NK-92 treated with Interleukin-12 subunit alpha and Interleukin-12 subunit beta, amount 100 ng/mL, for 24 hours (cell line): Measurements from ENCODE around the gene TPPP.
"Not testable (repeated sequence)": the region's sequence is repeated elsewhere in the genome, so short reads cannot be mapped to it uniquely, and the experiment has no call there.

Source experiments
- DNase-seq: peaks from one replicate; lab custom pipeline; 2025; lab: John Stamatoyannopoulos, UW

TPPP gene

DNA sequence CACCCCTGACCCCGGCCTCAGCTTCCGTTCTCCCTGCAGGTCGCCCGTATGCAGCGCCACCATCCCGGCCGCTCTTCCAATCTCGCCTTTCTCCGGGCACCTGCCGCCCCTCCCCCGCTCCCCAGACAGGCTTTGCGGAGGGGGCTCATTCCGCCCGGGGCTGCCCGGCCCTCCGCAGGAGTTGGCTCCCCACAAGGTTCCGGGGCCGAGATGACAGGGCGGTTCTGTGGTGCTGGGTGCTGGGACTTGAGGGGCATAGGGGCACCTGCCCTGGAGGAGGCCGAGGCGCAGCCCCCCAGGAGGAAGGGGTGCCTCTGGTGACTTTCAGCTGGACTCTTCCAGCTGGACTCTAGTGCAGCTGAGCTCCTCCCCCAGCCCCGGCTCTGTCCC lies 885 bp upstream of the TPPP start:
- not testable (repeated sequence) for DNase-seq

- DNase-seq: not testable (repeated sequence)
Observed at GRCh38 chr5:692529-693041, 567 bp downstream of the TPPP start.

GRCh38 chr5:691817-692528 lies 1.2 kb downstream of the TPPP start:
- no peak for DNase-seq

GRCh38 chr5:691049-691448 lies 2.1 kb downstream of the TPPP start:
- not testable (repeated sequence) for DNase-seq

DNA sequence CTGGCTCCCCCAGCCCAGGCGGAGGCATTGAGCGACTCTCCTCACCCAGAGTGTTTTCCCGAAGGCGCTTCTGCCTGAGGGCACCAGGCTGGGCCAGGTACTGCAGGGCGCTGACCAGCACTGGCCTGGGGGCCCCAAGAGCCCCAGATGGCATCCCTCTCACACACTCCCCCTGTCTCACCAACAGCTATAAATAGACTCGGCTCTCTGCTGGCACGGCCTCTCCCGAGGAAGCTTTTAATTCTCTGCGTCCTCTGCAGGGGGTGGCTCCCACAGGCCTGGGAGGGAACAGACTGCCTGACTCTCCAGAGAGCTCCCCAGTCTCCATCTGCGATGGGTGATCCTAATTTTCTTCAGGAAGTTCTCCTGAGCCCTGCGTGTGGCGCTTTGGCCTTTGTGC lies 2.9 kb downstream of the TPPP start:
- DNase-seq: not testable (repeated sequence)

DNA sequence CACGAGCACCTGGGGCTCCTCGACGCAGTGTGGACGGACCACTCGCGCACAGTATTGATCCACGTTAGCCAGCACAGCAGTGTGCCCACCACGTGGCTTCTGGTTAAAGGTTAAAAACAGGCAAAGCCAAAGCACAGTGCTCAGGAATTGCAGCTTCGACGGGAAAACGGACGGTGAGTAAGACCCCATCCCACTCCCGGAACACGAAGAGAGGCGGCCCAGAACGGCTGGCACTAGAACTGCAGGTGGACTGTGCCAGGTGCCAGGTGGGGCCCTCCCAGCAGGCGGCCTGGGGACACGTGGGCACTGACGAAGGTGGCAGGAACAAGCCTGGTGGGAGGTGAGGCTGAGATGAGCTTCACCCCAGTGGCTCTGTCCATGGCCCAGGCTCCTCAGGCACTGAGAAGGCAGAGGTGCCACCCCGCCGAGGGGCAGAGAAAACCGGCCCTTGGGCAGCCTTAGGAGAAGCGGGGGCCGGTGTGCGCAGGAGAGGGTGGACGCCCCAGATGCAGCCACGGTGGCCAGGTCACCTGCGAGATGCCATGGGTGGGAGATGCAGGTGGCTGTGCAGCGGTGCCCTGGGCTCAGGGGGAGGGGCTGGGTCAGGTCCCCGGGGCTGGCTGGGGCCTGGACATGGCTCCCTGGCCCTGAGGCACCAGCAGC lies 4.7 kb downstream of the TPPP start:
- not testable (repeated sequence) for DNase-seq

- not testable (repeated sequence) for DNase-seq
Observed at GRCh38 chr5:686936-687335, 6.2 kb downstream of the TPPP start.

DNA sequence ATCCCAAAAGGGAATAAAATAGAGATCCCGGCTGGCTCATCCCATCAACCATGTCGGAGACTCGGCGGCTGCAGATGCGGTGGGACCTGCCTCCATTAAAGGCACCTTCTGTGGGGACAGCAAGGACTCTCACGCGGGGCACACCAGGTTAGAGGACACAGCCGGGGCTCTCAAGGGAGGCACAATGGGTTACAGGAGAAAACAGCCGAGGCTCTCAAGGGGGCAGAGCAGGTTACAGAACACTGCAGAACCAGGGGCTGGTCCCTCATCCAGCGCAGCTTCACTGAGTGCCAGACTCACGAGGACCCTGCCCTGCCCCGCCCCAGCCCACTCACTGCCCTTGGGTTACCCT lies 7.0 kb downstream of the TPPP start:
- DNase-seq: not testable (repeated sequence)

DNA sequence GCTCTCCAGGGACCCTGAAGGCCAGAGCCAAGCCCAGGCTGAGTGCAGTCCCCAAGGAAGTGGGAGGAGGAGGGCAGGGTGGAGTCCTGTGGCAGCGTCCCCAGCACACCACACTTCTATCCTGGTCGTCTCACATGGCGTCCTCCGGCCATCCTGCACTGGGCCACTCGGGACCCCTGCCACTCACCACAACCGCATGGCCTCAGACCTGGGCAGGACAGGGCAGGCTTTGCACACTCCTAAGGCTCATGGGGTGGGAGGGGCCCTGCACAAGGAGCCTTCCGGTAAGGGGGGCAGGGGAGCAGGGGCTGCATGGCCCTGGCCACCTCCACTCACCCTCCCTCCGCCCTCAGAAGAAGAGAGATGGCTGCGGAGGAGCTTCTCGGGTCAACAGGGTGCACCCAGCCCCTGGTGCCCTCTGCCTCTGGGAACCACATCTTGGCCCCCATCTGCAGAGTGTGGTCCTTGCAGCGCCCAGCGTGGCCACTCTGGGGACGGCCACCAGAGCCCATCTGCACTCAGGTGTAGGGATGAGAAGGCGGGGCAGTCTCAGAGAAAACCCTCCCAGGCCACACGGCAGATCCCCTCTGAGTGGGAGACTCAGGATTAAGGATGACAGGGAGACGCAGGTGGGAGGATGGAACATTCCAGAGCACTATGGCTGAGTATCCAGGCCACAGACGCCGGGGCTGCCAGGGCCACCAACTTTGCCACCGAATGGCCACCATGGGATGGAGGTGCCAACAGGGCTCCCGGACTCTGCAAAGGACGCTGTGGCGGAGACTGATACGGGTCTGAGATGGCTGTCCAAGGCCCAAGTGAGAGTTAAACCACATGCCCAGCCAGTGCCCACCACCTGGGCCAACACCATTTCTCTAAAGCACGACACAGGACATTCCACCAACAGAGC lies 7.6 kb downstream of the TPPP start:
- DNase-seq: no peak

DNA sequence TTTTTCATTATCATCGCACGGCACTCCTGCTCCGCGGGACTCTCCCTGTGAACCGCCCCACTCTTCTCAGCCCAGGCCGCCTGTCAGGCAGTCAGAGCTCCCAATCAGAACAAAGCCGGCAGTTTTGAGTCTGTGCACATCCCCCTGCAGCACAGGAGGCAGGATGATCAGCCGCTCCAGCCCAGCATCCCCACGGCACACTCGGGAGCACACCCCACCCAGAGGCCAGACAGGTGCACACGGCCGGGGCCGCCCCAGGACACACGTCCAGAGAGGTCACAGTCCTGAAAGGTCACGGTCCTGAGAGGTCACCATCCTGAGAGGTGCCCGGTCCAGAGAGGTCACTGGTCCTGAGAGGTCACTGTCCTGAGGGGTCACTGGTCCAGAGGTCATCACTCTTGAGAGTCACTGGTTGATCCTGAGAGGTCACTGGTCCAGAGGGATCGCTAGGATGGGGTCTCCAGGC lies 8.4 kb downstream of the TPPP start:
- no peak for DNase-seq

DNA sequence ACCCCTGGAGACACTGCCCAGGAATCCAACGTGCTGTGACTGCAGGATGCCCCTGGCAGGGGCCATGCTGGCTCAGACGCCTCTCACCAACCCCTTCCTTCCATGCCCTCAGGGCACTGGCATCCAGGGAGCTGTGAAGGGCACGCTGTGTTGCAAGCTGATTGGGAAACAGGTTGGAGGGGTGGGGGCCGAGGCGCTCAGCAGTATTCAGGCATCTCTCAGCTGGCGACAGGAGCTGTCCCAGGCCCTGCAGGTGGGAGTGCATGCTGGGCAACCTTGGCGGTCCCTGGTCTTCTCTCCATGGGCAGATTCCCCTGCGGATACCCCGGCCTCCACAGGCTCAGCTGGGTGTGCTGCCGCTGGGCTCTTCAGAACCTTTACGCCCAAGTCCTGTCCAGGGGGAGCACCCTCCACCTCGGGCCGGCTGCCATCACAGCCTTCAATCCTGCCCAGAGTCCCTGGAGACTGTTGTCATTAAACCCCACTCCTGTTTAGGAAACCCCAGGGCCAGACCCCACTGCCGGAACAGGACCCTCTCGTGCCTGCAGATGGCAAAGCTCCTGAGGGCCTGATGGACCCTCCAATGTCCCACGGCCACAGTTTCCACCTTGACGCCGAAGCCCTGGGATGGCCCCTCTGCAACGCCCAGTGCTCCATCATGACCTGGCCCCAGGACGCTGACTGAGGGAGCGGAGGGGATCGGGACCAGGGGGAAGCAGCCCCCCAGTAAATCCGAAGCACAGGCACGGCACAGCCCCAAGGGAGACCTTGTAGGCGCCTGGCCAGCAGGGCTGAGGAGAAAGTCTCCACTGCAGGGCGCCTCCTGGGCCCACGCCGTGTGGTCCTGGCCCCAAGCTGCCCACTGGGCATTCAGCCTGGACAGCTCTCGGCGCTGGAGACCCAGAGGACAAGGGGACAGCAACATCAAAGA lies 9.3 kb downstream of the TPPP start:
- no peak for DNase-seq

DNA sequence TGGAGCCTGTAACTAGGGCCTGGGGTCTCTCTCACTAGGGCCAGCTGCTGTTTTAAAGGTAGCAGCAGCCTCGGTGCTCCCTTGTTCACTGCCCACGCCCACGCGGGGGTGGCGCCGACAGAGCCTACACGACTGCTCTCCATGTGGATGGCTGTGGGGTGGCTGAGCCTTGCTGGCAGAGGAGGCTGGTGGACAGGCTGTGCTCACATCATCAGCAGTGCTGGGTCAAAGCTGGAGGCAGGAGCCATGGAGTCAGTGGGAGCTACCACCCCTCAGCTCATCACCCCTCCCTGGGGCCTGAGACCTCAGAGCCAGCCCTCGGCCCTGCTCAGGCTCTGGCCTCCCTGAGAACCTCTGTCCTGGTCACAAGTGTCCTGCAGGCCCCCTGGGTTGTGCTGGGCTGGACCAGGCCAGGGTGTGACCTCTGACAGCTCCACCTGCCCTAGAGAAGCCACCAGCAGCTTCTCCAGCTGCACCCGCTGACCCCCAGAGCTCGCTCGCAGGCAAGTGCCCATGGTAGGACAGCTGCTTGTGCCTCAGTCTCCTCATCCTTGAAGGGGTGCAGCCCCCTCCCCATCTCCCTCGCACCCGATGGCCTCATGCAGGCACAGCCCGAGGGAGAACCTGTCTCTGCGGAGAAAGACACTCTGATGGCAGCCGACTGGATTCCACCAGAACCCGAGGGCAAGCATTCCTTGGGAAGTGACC lies 10.3 kb downstream of the TPPP start:
- DNase-seq: not testable (repeated sequence)

GRCh38 chr5:682216-682615 lies 10.9 kb downstream of the TPPP start:
- DNase-seq: not testable (repeated sequence)

DNA sequence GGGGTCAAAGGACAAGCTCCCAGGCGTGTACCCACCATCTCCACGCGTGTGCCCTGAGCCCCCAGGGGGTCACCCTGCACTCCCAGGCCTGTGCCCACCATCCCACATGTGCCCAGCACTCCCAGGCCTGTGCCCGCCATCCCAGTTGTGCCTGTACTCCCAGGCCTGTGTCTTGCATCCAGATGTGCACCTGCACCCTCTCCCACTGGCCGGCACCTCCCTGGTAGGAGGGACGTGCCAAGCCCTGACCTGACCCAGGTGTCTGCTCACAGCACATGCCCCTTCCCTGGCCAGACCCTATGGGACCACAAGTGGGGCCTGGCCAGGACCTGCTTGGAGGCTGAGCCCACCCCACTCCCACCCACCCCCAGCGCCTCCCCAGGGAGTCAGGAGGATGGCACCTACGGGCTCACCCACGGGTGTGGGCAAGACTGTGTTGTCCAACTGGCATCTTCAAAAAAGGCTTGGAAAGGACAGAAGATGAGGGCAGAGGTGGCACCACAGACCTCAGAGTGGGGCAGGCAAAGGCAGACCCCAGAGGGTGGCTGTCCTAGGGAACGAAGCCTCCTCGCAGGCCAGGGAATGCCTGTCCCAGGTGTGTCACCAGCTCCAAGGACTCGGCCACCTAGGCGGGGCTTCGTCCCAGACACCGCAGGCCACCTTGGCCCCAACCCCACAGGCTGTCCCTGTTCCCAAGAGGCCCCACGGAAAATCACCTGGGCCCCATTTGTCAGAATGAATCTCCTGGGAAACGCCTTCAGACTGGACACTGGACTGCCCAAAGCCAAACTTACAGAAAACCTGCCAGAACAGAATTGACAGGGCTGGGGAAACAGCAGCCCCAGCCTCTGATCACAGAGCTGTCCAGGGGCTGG lies 11.6 kb downstream of the TPPP start:
- not testable (repeated sequence) for DNase-seq

DNA sequence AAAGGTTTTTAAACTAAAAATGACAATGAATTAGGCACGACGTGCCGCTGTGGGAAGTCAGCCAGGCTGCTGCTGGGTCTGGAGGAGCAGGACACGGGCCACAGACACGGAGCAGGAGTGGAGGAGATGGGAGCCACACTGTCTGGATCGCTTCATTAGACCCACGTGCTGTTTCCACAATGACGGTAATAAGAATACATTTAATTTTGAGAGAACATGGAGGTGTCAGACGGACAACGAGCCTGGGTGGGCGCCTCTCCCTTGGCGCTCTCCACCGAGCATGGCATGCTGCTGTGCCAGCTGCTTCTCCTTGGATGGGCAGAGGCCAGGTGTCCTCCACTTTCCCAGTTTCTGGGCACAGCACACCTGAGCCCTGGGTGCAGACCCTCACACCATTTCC lies 12.3 kb downstream of the TPPP start:
- not testable (repeated sequence) for DNase-seq

- DNase-seq: not testable (repeated sequence)
Observed at GRCh38 chr5:680118-680795, 12.9 kb downstream of the TPPP start.

GRCh38 chr5:679166-679895 lies 13.8 kb downstream of the TPPP start:
- DNase-seq: not testable (repeated sequence)

DNA sequence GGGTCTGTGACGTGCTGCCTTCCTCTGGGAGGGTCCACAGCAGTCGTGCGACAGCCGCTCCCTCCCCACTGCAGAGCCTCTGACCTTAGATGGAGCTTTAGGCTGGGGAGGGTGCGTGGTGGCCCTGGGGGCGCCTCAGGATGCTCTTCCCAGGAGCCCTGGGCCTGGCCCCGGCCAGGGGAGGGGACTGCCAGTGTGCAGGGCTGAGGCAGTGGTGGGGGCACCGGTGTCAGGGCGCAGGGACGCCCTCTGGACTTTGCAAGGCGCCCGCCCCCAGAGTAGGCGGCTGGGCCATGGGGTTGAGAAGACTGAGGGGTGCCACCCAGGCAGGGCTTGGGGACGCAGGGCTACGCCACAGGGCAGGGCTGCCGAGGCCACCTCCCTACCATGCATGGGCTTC lies 14.6 kb downstream of the TPPP start:
- DNase-seq: not testable (repeated sequence)
